Measurements from ENCODE around the gene PRKN.
A peak's percentile ranks its signal among the peaks of the same experiment; 100 is the strongest.
"Not testable (repeated sequence)": the region's sequence is repeated elsewhere in the genome, so short reads cannot be mapped to it uniquely, and the experiment has no call there.

Gene PRKN

DNA sequence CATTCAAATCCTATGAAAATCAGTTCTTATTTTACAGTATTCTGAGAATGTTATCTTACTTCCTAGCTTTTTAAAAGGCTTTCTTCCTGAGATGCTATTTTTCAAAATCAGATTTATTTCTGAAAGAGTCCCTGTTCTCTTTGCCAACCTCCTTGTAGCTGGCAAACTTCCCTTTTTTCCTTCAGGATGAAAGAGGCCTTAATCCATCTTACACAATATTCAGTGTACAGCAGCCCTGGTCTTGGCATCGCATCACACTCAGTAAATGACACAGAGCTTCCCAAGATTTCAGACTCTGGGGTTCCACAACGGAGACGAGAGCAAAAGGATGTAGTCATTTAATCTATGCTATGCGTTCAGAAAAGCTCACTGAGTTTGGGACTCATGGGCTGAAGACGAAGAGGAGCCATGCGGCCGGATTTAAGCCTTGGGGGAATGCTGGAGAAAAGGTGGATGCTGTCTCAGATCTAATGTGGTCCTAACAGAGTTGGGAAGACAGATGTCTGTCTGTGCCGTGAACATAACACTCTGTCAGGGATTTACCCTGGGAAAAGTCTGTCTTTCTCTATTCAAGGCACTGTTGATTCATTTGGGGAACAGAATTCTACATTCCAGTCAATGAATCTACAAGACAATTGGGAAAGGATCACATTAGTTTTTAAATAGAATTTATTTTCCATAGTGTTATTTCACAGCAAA lies 837.3 kb downstream of the PRKN start:
- no peak for ATAC-seq
- TF ChIP-seq CSRNP3 (CRISPR knock-in tag; IDR thresholded peaks at IDR 0.05) (no peak), ISL1 (CRISPR knock-in tag; IDR thresholded peaks at IDR 0.05) (peak; percentile 68)

GRCh38 chr6:161889324-161889723 lies 838.2 kb downstream of the PRKN start:
- no peak for ATAC-seq
- TF ChIP-seq, protein P1, sequence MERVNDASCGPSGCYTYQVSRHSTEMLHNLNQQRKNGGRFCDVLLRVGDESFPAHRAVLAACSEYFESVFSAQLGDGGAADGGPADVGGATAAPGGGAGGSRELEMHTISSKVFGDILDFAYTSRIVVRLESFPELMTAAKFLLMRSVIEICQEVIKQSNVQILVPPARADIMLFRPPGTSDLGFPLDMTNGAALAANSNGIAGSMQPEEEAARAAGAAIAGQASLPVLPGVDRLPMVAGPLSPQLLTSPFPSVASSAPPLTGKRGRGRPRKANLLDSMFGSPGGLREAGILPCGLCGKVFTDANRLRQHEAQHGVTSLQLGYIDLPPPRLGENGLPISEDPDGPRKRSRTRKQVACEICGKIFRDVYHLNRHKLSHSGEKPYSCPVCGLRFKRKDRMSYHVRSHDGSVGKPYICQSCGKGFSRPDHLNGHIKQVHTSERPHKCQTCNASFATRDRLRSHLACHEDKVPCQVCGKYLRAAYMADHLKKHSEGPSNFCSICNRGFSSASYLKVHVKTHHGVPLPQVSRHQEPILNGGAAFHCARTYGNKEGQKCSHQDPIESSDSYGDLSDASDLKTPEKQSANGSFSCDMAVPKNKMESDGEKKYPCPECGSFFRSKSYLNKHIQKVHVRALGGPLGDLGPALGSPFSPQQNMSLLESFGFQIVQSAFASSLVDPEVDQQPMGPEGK (CRISPR knock-in tag; IDR thresholded peaks at IDR 0.05; ENCODE audit: borderline replicate concordance): no peak
- TF ChIP-seq ARNTL (CRISPR knock-in tag; IDR thresholded peaks at IDR 0.05; ENCODE audit: borderline replicate concordance, low read depth): no peak
- no peak for TF ChIP-seq ZNF70 (CRISPR knock-in tag; IDR thresholded peaks at IDR 0.05)

- not testable (repeated sequence) for ATAC-seq
Measured at GRCh38 chr6:161886545-161886944, 841.0 kb downstream of the PRKN start.

- ATAC-seq: no peak
- TF ChIP-seq GLIS3 (CRISPR knock-in tag; IDR thresholded peaks at IDR 0.05): no peak
- no peak for TF ChIP-seq ZFP3 (CRISPR knock-in tag; IDR thresholded peaks at IDR 0.05)
- TF ChIP-seq BACH2 (CRISPR knock-in tag; IDR thresholded peaks at IDR 0.05; ENCODE audit: borderline replicate concordance): no peak
Measured at GRCh38 chr6:161884782-161885181, 842.8 kb downstream of the PRKN start.

- TF ChIP-seq, protein P2, sequence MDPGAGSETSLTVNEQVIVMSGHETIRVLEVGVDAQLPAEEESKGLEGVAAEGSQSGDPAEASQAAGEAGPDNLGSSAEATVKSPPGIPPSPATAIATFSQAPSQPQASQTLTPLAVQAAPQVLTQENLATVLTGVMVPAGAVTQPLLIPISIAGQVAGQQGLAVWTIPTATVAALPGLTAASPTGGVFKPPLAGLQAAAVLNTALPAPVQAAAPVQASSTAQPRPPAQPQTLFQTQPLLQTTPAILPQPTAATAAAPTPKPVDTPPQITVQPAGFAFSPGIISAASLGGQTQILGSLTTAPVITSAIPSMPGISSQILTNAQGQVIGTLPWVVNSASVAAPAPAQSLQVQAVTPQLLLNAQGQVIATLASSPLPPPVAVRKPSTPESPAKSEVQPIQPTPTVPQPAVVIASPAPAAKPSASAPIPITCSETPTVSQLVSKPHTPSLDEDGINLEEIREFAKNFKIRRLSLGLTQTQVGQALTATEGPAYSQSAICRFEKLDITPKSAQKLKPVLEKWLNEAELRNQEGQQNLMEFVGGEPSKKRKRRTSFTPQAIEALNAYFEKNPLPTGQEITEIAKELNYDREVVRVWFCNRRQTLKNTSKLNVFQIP (CRISPR knock-in tag; IDR thresholded peaks at IDR 0.05; ENCODE audit: borderline replicate concordance, low read depth): no peak
- TF ChIP-seq CSRNP3 (CRISPR knock-in tag; IDR thresholded peaks at IDR 0.05): no peak
- no peak for TF ChIP-seq RARB (CRISPR knock-in tag; IDR thresholded peaks at IDR 0.05)
- TF ChIP-seq ZC3H10 (CRISPR knock-in tag; IDR thresholded peaks at IDR 0.05): no peak
- no peak for TF ChIP-seq ZNF565 (CRISPR knock-in tag; conservative IDR thresholded peaks at IDR 0.05; ENCODE audit: low read depth)
- TF ChIP-seq GLIS3 (CRISPR knock-in tag; IDR thresholded peaks at IDR 0.05): no peak
- no peak for TF ChIP-seq BACH2 (CRISPR knock-in tag; IDR thresholded peaks at IDR 0.05; ENCODE audit: borderline replicate concordance)
- TF ChIP-seq ARNTL (CRISPR knock-in tag; IDR thresholded peaks at IDR 0.05; ENCODE audit: borderline replicate concordance, low read depth): no peak
- ATAC-seq: no peak
Measured at GRCh38 chr6:161882196-161882765, 845.3 kb downstream of the PRKN start.

- ATAC-seq: no peak
- TF ChIP-seq, protein P1 (CRISPR knock-in tag; IDR thresholded peaks at IDR 0.05; ENCODE audit: borderline replicate concordance): no peak
- no peak for TF ChIP-seq BACH2 (CRISPR knock-in tag; IDR thresholded peaks at IDR 0.05; ENCODE audit: borderline replicate concordance)
- TF ChIP-seq ISL1 (CRISPR knock-in tag; IDR thresholded peaks at IDR 0.05): no peak
- TF ChIP-seq RARB (CRISPR knock-in tag; IDR thresholded peaks at IDR 0.05): no peak
- TF ChIP-seq, protein P2 (CRISPR knock-in tag; IDR thresholded peaks at IDR 0.05; ENCODE audit: borderline replicate concordance, low read depth): no peak
- TF ChIP-seq ZNF8 (CRISPR knock-in tag; IDR thresholded peaks at IDR 0.05): no peak
Measured at GRCh38 chr6:161880056-161880455, 847.5 kb downstream of the PRKN start.

Data from SK-N-SH treated with all-trans-retinoic acid at 6 μM for 48 hours (cell line).